Tibial nerve (tissue), 4 donors: ENCODE results near the gene C12orf43.

Experiments
- EP300 ChIP-seq, 2 donors: sonication (generic); formaldehyde crosslinking; IDR thresholded peaks; one replicate each; pipeline ENCODE4 v1.6.1; 2017; ENCODE audit warnings: antibody characterized with exemption in 2 of 2, mild to moderate bottlenecking in 1 of 2
- TF ChIP-seq, protein P1 (sequence below), 5 experiments: fragments of 200-600 bp in 3 of 5; fragments of 450-650 bp in 2 of 5; sonication (generic) in 3 of 5; IDR thresholded peaks; one replicate each; pipeline ENCODE4 v1.5.1; 2016 to 2019; ENCODE audit warnings: antibody characterized with exemption in 5 of 5, mild to moderate bottlenecking in 3 of 5, moderate library complexity in 2 of 5

GRCh38 chr12:121009741-121010140 lies 6.5 kb downstream of the C12orf43 start:
- TF ChIP-seq, protein P1, sequence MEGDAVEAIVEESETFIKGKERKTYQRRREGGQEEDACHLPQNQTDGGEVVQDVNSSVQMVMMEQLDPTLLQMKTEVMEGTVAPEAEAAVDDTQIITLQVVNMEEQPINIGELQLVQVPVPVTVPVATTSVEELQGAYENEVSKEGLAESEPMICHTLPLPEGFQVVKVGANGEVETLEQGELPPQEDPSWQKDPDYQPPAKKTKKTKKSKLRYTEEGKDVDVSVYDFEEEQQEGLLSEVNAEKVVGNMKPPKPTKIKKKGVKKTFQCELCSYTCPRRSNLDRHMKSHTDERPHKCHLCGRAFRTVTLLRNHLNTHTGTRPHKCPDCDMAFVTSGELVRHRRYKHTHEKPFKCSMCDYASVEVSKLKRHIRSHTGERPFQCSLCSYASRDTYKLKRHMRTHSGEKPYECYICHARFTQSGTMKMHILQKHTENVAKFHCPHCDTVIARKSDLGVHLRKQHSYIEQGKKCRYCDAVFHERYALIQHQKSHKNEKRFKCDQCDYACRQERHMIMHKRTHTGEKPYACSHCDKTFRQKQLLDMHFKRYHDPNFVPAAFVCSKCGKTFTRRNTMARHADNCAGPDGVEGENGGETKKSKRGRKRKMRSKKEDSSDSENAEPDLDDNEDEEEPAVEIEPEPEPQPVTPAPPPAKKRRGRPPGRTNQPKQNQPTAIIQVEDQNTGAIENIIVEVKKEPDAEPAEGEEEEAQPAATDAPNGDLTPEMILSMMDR (IDR thresholded peaks at IDR 0.05) = no peak
- no peak for TF ChIP-seq EP300 (IDR thresholded peaks at IDR 0.05)
